SK-N-SH treated with all-trans-retinoic acid at 6 μM for 48 hours (cell line): ENCODE data around the gene DPM3.

ENCODE experiments used
- ARNTL ChIP-seq: fragments of 450-650 bp; formaldehyde crosslinking; IDR thresholded peaks from 2 replicates; pipeline ENCODE4 v1.5.0; 2020; ENCODE audit warnings: low read depth, mild to moderate bottlenecking, moderate library complexity, borderline replicate concordance
- CSRNP3 ChIP-seq: fragments of 250-450 bp; sonication (Bioruptor Pico); IDR thresholded peaks from 2 replicates; pipeline ENCODE4 v1.5.1; 2021; ENCODE audit warnings: mild to moderate bottlenecking, moderate library complexity
- ESRRG ChIP-seq: fragments of 250-450 bp; sonication (Bioruptor Pico); IDR thresholded peaks from 2 replicates; pipeline ENCODE4 v1.6.1; 2021; ENCODE audit warnings: mild to moderate bottlenecking
- GLIS3 ChIP-seq: fragments of 250-450 bp; sonication (Bioruptor Pico); IDR thresholded peaks from 2 replicates; pipeline ENCODE4 v1.5.0; 2020; ENCODE audit warnings: mild to moderate bottlenecking, moderate library complexity
- OSR1 ChIP-seq: fragments of 250-450 bp; sonication (Bioruptor Pico); IDR thresholded peaks from 2 replicates; pipeline ENCODE4 v1.8.0; 2022; ENCODE audit warnings: moderate library complexity, mild to moderate bottlenecking, inconsistent platforms
- PATZ1 ChIP-seq: fragments of 250-450 bp; sonication (Bioruptor Pico); IDR thresholded peaks from 2 replicates; pipeline ENCODE4 v1.8.0; 2020; ENCODE audit warnings: mild to moderate bottlenecking, moderate library complexity, borderline replicate concordance
- PPARA ChIP-seq: fragments of 250-450 bp; sonication (Bioruptor Pico); IDR thresholded peaks from 2 replicates; pipeline ENCODE4 v1.5.0; 2020; ENCODE audit warnings: mild to moderate bottlenecking, borderline replicate concordance
- RARB ChIP-seq: fragments of 250-450 bp; sonication (Bioruptor Pico); IDR thresholded peaks from 2 replicates; pipeline ENCODE4 v1.8.0; 2021; ENCODE audit warnings: mild to moderate bottlenecking, moderate library complexity
- SNAI2 ChIP-seq: fragments of 250-450 bp; sonication (Bioruptor Pico); IDR thresholded peaks from 2 replicates; pipeline ENCODE4 v1.5.0; 2020; ENCODE audit warnings: mild to moderate bottlenecking, moderate library complexity
- TCF4 ChIP-seq: fragments of 250-450 bp; sonication (Bioruptor Pico); IDR thresholded peaks from 2 replicates; pipeline ENCODE4 v1.8.0; 2021; ENCODE audit warnings: mild to moderate bottlenecking, moderate library complexity, borderline replicate concordance
- TOX ChIP-seq: fragments of 250-450 bp; sonication (Bioruptor Pico); IDR thresholded peaks from 2 replicates; pipeline ENCODE4 v1.8.0; 2021; ENCODE audit warnings: mild to moderate bottlenecking, moderate library complexity, borderline replicate concordance
- ZFP30 ChIP-seq: fragments of 450-650 bp; formaldehyde crosslinking; IDR thresholded peaks from 2 replicates; pipeline ENCODE4 v1.5.0; 2022; ENCODE audit warnings: mild to moderate bottlenecking, moderate library complexity
- TF ChIP-seq, protein P1 (sequence below): fragments of 250-450 bp; sonication (Bioruptor Pico); IDR thresholded peaks from 2 replicates; pipeline ENCODE4 v1.5.1; 2020; ENCODE audit warnings: low read depth, mild to moderate bottlenecking, moderate library complexity

DNA sequence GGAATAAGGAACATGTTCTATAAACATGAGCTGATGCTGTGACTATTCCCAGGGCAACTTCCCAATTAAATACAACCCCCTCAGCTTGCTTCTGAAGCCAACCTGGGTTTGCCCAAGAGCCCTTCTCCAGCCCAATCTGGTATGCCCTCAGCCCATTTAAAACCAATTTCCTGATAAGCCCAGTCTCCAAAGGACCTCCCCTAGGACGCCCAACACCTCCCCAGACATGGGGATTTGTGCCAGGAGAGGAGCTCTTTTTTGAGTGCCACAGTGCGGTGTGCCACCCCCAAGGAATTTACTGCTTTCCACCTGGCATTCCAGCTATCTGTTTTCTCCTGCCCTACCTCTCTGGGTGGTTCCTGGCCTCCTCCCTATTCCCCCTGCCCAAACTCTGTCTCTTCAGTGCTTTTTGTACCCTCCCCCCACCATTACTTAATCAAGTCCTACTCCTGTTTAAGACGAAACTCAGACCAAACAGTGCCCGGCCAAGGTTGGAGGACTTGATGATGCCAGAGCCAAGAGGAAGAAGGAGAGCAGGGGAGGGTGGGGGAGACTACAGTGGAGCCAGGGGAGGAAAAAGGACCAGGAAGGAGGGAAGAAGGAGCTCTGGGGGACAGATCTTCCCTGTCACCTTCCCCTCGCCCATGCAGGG lies 24.1 kb downstream of the DPM3 start:
- TF ChIP-seq SNAI2 (no peak), ARNTL (CRISPR knock-in tag) (no peak), TCF4 (CRISPR knock-in tag) (no peak), ZFP30 (CRISPR knock-in tag) (no peak), TOX (no peak), PPARA (CRISPR knock-in tag) (no peak), RARB (no peak), CSRNP3 (CRISPR knock-in tag) (no peak), ESRRG (CRISPR knock-in tag) (no peak), OSR1 (CRISPR knock-in tag) (no peak), GLIS3 (no peak), PATZ1 (CRISPR knock-in tag) (no peak)
- TF ChIP-seq, protein P1, sequence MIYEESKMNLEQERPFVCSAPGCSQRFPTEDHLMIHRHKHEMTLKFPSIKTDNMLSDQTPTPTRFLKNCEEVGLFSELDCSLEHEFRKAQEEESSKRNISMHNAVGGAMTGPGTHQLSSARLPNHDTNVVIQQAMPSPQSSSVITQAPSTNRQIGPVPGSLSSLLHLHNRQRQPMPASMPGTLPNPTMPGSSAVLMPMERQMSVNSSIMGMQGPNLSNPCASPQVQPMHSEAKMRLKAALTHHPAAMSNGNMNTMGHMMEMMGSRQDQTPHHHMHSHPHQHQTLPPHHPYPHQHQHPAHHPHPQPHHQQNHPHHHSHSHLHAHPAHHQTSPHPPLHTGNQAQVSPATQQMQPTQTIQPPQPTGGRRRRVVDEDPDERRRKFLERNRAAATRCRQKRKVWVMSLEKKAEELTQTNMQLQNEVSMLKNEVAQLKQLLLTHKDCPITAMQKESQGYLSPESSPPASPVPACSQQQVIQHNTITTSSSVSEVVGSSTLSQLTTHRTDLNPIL (CRISPR knock-in tag) = no peak
